Parathyroid adenoma (tissue), 2 donors: ENCODE results near the gene CXCR1.
"Not testable (repeated sequence)": the region's sequence is repeated elsewhere in the genome, so short reads cannot be mapped to it uniquely, and the experiment has no call there.

Source experiments
- H2AFZ ChIP-seq: fragments of 300-600 bp; sonication (generic); one replicate; pipeline ENCODE4 v1.7.0; 2017; ENCODE audit warnings: antibody characterized with exemption, mild to moderate bottlenecking
- H3K27ac ChIP-seq: fragments of 300-600 bp; sonication (generic); one replicate; pipeline ENCODE4 v1.7.0; 2017
- H3K27me3 ChIP-seq: fragments of 300-600 bp; sonication (generic); one replicate; pipeline ENCODE4 v1.7.0; 2017; ENCODE audit warnings: low read length; ENCODE audit not compliant: control insufficient read depth, insufficient read depth
- H3K36me3 ChIP-seq: fragments of 300-600 bp; sonication (generic); one replicate; pipeline ENCODE4 v1.7.0; 2017; ENCODE audit warnings: low read length; ENCODE audit not compliant: control insufficient read depth, insufficient read depth
- H3K4me1 ChIP-seq: fragments of 300-600 bp; sonication (generic); one replicate; pipeline ENCODE4 v1.7.0; 2017; ENCODE audit warnings: control low read depth
- H3K4me2 ChIP-seq: fragments of 300-600 bp; sonication (generic); one replicate; pipeline ENCODE4 v1.7.0; 2017; ENCODE audit warnings: low read length
- H3K4me3 ChIP-seq: fragments of 300-600 bp; sonication (generic); one replicate; pipeline ENCODE4 v1.7.0; 2017; ENCODE audit warnings: low read depth, low read length
- H3K79me2 ChIP-seq: fragments of 300-600 bp; sonication (generic); one replicate; pipeline ENCODE4 v1.7.0; 2017; ENCODE audit warnings: control low read depth
- H3K9ac ChIP-seq: fragments of 300-600 bp; sonication (generic); one replicate; pipeline ENCODE4 v1.7.0; 2017; ENCODE audit warnings: mild to moderate bottlenecking
- H3K9me3 ChIP-seq: fragments of 300-600 bp; sonication (generic); one replicate; pipeline ENCODE4 v1.7.0; 2017; ENCODE audit warnings: low read length; ENCODE audit not compliant: control insufficient read depth
- CTCF ChIP-seq: fragments of 300-600 bp; sonication (generic); IDR thresholded peaks from one replicate; pipeline ENCODE4 v1.7.0; 2017; ENCODE audit warnings: antibody characterized with exemption, mild to moderate bottlenecking
- donor health status: primary hyperparathyroidism.

Gene CXCR1

GRCh38 chr2:218125095-218125494 is 41.7 kb downstream of the CXCR1 start:
- no peak overlapping the region for H2AFZ ChIP-seq

GRCh38 chr2:218123986-218124385 is 42.8 kb downstream of the CXCR1 start:
- Histone ChIP-seq H3K36me3 (no peaks in the 10 kb centered on the region), H3K4me1 (no peaks in the 10 kb centered on the region), H3K79me2 (no peaks in the 10 kb centered on the region), H3K27me3 (no peaks in the 10 kb centered on the region), H3K9me3 (no peaks in the 10 kb centered on the region), H3K9ac (no peak overlapping the region), H2AFZ (no peak overlapping the region), H3K4me3 (no peak overlapping the region), H3K4me2 (no peak overlapping the region), H3K27ac (no peak overlapping the region)
- TF ChIP-seq CTCF = no peak

More at GRCh38 chr2:218125095-218125494, 41.7 kb downstream of the CXCR1 start:
- H3K4me1 ChIP-seq = no peaks in the 10 kb centered on the region
- no peak overlapping the region for H3K27ac ChIP-seq
- no peak for TF ChIP-seq CTCF
- no peak overlapping the region for H3K4me2 ChIP-seq
- no peaks in the 10 kb centered on the region for H3K9me3 ChIP-seq
- H3K79me2 ChIP-seq = no peaks in the 10 kb centered on the region
- H3K27me3 ChIP-seq = no peaks in the 10 kb centered on the region
- H3K36me3 ChIP-seq = no peaks in the 10 kb centered on the region
- H3K9ac ChIP-seq = no peak overlapping the region
- H3K4me3 ChIP-seq = no peak overlapping the region

- not testable (repeated sequence) for H3K4me1 ChIP-seq, H3K4me2 ChIP-seq, H3K9me3 ChIP-seq, H3K4me3 ChIP-seq, H3K27ac ChIP-seq, H3K9ac ChIP-seq, H3K27me3 ChIP-seq, H3K79me2 ChIP-seq, H2AFZ ChIP-seq, H3K36me3 ChIP-seq
These were observed 44.5 kb downstream of the CXCR1 start for GRCh38 chr2:218122286-218122685.

- not testable (repeated sequence) for H3K79me2 ChIP-seq, H3K36me3 ChIP-seq, H3K4me2 ChIP-seq, H2AFZ ChIP-seq, H3K27me3 ChIP-seq, H3K4me1 ChIP-seq, H3K27ac ChIP-seq, H3K9ac ChIP-seq, H3K9me3 ChIP-seq, H3K4me3 ChIP-seq
These were observed 45.0 kb downstream of the CXCR1 start for GRCh38 chr2:218121789-218122188.
